GM12878 (cell line): ENCODE results near the gene STRBP.

Source experiments
- CBX5 ChIP-seq: sonication (generic); IDR thresholded peaks from 2 replicates; pipeline ENCODE4 v1.6.1; 2016; ENCODE audit warnings: low read depth, moderate library complexity, mild to moderate bottlenecking, inconsistent platforms
- MXI1 ChIP-seq: fragments of 150-350 bp; IDR thresholded peaks from 2 replicates; pipeline ENCODE4 v1.6.1; 2011; ENCODE audit warnings: low read depth, mild to moderate bottlenecking, inconsistent platforms, low read length, improper control_type of control experiment
- SMC3 ChIP-seq: IDR thresholded peaks from 2 replicates; pipeline ENCODE4 v1.6.1; 2011; ENCODE audit warnings: low read length, improper control_type of control experiment, borderline replicate concordance
- USF1 ChIP-seq: IDR thresholded peaks from 2 replicates; pipeline ENCODE4 v1.6.1; 2011; ENCODE audit warnings: borderline replicate concordance, low read depth, mild to moderate bottlenecking, moderate library complexity, mixed read lengths, low read length; ENCODE audit not compliant: insufficient read depth; ENCODE audit errors: extremely low read length

DNA sequence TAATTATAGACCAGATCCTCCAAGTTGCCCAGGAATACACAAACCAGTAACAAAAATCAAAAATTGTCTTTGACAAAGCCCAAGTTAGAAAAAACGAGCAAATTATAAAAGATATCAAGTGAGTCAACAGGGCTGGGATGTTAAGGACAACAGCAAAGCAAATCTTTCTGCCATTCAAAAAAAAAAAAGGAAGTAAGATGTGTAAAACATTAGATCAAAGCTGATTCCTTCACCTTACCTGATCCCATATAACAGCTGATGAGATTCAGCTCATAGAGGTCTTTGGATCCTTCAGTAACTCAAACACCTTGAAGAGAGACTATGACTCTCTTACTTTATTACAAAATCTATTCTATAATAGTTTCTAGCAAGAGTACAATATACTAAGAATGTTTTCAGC is 100.9 kb downstream of the STRBP start:
- no peak for TF ChIP-seq MXI1
- TF ChIP-seq CBX5 = no peak
- no peak for TF ChIP-seq SMC3
- no peak for TF ChIP-seq USF1
